Measurements from ENCODE around the gene LRRC75B. TPM values are rescaled to one million over a fixed set of nuclear protein-coding genes. Genes with fewer than 3 reads are reported as not detected.

The LRRC75B gene
- total and polyA plus RNA-seq, 2 of the 8 experiments (the other 6 are each of a cell fraction or from before 2014, with no cell fraction given) = 12.2 to 26.6 TPM

GRCh38 chr22:24578355-24579257 is 14.3 kb downstream of the LRRC75B start (continued):
- TF ChIP-seq TCF12 (IDR thresholded peaks at IDR 0.05; ENCODE audit: low read depth, low read length) = no peak
- no peak for TF ChIP-seq HDAC6 (IDR thresholded peaks at IDR 0.05; ENCODE audit: low read depth, low read length)
